Stimulated activated CD8-positive, alpha-beta memory T cell treated with anti-CD3 and anti-CD28 coated beads, Interleukin-12 subunit alpha, Interleukin-12 subunit beta, amount 100 ng/mL, for 1 hour (primary cell): Measurements from ENCODE around the gene SUPT3H.
"Not testable (repeated sequence)": the region's sequence is repeated elsewhere in the genome, so short reads cannot be mapped to it uniquely, and the experiment has no call there.

Experiments
- DNase-seq: peaks from one replicate; pipeline ENCODE4 v3.0.0-alpha.2; 2020; ENCODE audit warnings: low read depth

SUPT3H gene

GRCh38 chr6:45255434-45255833 is 122.3 kb downstream of the SUPT3H start:
- DNase-seq = no peak

- no peak for DNase-seq
These were observed 123.5 kb downstream of the SUPT3H start for GRCh38 chr6:45254253-45254652.

- no peak for DNase-seq
These were observed 124.3 kb downstream of the SUPT3H start for GRCh38 chr6:45253453-45253852.

GRCh38 chr6:45231660-45232059 is 146.1 kb downstream of the SUPT3H start:
- DNase-seq = no peak

- no peak for DNase-seq
These were observed 148.3 kb downstream of the SUPT3H start for GRCh38 chr6:45229416-45229815.

GRCh38 chr6:45226081-45226480 is 151.7 kb downstream of the SUPT3H start:
- DNase-seq = no peak

GRCh38 chr6:45222380-45222779 is 155.4 kb downstream of the SUPT3H start:
- DNase-seq = no peak

- DNase-seq = no peak
These were observed 162.0 kb downstream of the SUPT3H start for GRCh38 chr6:45215759-45216158.

GRCh38 chr6:45212976-45213375 is 164.8 kb downstream of the SUPT3H start:
- DNase-seq = no peak

GRCh38 chr6:45209762-45210161 is 168.0 kb downstream of the SUPT3H start:
- DNase-seq = no peak

- DNase-seq = no peak
These were observed 170.8 kb downstream of the SUPT3H start for GRCh38 chr6:45206793-45207492.

GRCh38 chr6:45201484-45201883 is 176.2 kb downstream of the SUPT3H start:
- no peak for DNase-seq

GRCh38 chr6:45200510-45200909 is 177.2 kb downstream of the SUPT3H start:
- DNase-seq = no peak

GRCh38 chr6:45199554-45199953 is 178.2 kb downstream of the SUPT3H start:
- DNase-seq = no peak

GRCh38 chr6:45196121-45196520 is 181.6 kb downstream of the SUPT3H start:
- no peak for DNase-seq

- DNase-seq = no peak
These were observed 182.6 kb downstream of the SUPT3H start for GRCh38 chr6:45195137-45195536.

- DNase-seq = no peak
These were observed 185.2 kb downstream of the SUPT3H start for GRCh38 chr6:45192556-45192955.

- no peak for DNase-seq
These were observed 186.3 kb downstream of the SUPT3H start for GRCh38 chr6:45191414-45191813.

GRCh38 chr6:45187836-45188235 is 189.9 kb downstream of the SUPT3H start:
- no peak for DNase-seq

- no peak for DNase-seq
These were observed 192.1 kb downstream of the SUPT3H start for GRCh38 chr6:45185403-45186251.

GRCh38 chr6:45184937-45185336 is 192.8 kb downstream of the SUPT3H start:
- no peak for DNase-seq

GRCh38 chr6:45184040-45184439 is 193.7 kb downstream of the SUPT3H start:
- DNase-seq = no peak

- not testable (repeated sequence) for DNase-seq
These were observed 201.4 kb downstream of the SUPT3H start for GRCh38 chr6:45176373-45176772.
